ENCODE measurements around the gene KLHDC9.

Gene KLHDC9

DNA sequence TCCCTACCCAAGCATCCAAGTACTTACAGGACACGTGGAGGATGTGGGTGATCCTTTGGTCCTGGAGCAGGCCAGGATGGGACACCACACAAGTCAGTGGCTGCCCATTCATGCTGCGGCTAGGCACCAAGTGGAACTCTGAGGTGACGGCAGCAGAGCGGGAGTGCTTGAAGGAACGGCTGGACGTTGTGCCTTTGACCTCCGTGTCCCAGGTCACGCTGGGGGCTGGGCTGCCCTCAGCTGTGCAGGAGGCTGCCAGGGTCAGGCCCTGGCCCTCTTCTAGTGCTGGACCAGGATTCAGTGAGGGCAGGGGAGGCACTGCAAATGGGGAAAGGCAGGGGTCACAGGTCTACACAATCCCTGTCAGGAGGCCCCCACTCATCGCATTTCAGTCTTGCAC, 20.7 kb upstream of the KLHDC9 start:
- no peak for DNase-seq

DNA sequence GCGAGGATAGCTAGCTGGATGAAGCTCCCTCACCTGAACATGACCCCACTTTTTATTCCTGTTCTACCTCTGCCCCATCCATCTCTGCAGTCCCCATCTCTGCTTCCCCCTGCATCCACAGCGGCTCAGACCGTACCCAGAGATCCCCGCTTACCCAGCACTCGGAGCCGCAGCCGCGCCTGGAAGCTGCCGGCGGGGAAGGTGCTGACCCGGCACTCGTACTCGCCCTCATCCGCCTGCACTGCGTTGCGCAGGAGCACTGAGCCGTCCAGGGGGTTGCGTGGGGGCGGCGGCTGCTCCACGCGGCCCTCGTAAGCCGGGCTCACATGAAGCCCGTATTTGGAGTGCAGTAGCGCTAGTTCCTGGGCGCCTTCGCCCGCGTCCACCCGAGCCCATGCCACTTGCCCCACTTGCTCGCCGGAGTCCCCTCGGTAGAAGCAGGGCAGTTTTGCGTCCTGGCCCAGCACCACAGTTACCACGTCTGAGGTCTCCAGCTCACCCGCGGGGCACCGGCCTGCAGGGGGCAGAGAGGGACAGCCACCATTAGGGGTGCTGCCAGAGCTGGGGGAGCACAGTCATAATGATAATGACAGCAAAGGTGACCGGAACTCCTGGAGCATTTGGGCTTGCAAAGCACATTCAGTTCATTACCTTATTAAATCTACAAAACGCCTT, 18.6 kb upstream of the KLHDC9 start:
- no peak for DNase-seq

DNA sequence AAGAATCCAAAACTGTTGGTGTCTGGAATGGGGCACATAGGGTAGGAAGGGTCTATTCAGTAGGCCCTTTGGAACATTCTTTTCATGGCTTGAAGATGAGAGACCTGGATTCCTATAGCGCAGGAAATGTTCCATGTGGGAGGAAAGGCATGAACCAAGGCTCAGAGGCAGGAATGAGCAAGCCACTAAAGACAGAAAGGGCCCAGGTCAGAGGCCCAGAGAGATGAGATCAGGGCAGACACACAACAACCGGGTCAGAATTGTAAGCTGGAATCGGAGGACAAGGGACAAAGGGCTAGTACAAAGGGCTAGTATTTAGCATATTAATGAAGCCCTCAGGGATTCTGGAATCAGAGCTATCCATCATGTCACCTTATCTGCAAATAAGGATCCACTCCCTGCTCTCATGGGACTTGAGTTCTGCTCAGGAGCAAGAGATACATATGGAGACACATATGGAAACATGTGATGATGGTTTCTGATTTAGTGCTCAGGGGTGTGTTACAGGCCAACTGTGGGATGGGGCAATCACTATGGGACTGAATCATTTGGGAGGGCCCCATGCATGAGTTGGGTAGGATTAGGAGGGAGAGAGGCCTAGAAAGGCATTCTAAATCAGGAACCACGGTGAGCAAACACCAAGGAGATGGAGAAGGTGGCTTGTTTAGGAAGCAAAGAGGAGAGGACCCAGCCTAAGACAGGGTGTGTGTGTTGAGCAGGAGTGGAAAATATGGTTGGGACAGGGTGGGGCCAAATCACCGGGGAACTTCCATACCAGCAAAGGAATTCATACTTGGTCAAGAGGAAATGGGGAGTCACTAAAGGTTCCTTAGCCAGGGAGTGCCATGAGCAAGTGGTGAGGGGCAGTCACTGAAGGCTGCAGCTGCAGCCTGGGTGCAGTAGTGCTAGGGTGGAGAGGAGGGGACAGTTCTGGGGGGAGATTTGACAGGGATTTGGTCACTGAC, 17.4 kb upstream of the KLHDC9 start:
- no peak for DNase-seq

DNA sequence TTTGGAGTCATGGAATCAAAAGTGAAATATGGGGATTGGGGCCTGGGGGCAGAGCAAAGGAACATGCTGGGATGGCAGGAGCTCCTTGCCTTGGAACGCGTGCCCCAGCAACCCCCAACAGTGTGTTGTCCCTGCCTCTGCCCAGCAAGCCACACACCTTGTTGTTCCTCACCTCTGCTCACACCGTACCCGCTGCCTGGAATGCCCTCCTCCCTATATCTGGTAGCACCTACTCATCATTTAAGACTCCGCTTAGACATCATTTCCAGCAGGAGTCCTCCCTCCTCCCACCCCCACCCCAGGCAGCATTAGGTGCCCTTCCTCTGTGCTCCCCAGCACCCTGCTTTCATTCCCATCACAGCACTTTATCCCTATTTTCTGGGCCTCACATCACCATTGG, 16.6 kb upstream of the KLHDC9 start:
- no peak for DNase-seq

DNA sequence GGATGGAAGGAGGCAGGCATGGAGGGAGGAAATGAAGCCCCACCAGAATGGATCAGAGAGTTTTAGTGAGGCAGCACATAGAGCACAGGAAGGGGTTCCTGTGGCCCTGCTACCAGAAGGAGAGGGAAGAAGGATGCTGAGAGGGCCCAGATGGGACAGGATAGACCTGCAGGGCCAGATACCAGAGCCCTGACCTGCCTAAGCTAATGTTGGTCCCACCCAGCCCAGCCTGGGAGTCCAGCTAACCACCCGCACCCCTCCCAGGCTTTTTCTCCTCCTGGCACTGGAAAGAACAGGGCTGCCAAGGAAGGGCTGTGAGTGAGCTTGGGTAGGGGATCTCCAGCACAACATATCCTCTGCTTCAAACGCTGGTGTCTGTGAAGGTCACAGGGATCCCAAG, 15.7 kb upstream of the KLHDC9 start:
- no peak for DNase-seq

DNA sequence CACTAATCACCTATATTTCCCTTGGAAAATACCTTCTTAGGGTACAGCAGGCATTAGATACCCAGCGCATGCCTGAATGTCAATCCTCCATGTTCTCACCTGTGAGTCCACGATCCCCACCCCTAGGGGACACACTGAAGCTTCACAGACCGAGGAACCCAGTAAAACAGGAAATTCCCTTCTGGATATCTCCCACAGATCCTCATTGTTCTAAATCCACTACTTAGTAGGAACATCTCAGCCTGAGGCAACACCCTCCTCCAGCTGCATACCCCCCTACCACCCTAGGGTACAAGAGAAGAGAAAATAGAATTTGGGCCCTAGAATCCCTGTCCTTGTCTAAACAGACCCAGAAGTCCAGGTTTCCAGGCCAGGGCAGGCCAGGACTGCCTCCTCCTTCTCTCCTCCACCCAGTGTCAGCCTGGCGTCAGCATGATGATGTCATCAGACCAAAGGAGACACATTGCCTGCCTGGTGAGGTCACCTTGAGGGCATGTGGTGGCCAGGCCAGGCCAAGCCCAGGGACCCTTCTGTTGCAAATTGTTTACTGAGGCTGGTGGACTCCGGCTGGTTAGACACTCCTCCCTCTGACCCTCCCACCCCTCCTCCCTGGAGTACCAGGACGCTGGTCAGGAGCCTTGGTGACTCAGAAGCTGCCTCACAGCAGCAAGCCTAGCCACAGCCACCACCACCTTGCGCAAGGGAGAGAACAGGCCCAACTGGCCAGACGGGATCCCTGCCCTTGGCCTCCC, 15.0 kb upstream of the KLHDC9 start:
- no peak for DNase-seq

DNA sequence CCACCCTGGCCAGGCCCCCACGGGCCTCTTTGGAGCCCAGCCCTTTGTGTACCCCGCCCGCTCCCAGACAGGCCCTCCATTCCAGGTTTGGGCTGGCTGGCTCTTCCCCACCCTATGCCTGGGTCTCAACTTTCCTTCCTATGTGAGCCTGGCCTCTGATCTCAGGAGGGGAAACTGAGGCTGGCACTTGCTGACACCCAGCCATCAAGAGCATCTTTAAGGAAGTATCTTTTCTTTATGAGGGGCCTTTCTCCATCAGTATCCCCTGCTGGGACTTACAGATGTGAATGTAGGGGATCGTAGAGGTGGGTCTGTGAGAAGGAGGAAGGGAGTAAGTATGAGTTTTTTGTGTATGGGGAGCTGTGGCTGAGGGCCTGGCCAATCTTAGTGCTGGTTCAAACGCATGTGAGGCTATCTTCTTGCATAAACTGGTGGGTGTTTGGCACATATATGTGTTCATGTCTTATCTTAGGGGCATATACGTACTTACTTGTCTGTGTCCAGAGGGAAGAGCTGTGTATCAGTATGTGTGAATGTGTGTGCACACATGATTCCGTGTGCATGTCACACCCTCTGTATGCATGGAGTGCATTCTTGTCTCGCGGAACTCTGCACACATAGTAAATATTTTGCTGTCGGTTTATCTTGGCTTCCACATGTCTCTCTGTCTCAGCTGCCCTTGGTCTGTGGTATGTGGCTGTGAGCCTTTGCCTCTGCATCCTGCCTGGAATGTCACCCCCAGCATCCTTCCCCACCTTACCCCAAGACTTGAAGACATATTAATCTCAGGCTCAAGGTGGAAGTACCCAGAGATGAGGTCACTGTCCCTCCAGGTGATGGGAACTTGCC, 14.2 kb upstream of the KLHDC9 start:
- DNase-seq: no peak

DNA sequence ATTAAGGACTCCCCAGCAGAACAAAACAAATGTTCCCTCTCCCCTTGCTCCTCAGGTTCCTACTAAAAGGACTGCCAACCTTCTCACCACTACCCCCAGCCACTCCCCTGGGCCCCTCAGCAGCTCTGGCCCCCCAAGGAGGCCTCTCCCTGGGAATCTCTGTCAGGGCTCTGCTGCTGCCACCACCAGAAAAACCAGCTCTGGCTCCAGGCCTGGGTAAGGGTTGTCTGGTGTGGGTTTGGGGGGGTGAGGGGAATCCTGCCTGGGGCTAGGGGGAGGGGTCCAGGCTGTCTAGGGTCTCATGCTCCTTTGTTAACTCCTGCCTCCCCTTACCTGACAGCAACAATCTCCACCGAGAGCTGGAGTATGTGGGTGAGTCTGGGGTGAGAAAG, 13.6 kb upstream of the KLHDC9 start:
- DNase-seq: no peak

DNA sequence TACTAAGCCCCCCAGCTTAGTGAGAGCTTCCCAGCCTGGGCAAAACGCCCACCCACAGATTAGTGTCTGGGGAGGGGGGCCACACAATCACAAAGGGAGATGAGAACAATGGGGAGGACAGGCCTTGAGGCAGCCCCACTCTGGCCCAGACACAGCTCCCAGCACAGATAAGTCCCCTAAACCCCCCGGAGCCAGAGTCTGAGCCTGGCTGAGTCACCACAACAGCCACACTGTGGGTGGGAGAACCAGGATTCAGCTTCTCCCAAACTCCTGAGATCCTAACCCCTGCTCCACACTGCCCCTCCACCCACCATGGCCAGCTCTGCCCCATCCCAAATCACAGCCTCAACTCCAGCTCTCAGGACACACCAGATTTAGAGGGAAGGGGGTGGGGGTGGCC, 13.0 kb upstream of the KLHDC9 start:
- DNase-seq: no peak

DNA sequence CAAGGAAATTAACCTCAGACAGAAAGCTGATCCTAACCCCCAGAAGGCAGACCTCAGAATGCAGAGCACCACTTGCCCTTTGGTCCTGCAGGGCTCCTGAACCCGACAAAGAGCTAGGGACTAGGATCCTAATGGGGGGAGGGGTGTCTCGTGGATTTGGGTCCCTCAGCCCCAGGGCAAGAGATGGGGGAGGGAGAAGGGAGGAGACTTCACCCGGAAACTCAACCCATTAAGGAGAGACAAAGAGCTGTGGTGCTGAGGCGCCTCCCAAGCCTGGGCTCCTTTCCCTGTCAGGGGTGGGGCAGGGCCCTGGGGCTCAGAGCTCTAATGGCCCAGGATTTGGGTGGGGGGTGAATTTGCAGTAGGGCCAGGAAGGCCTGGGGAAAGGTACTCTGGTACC, 11.7 kb upstream of the KLHDC9 start:
- DNase-seq: no peak

DNA sequence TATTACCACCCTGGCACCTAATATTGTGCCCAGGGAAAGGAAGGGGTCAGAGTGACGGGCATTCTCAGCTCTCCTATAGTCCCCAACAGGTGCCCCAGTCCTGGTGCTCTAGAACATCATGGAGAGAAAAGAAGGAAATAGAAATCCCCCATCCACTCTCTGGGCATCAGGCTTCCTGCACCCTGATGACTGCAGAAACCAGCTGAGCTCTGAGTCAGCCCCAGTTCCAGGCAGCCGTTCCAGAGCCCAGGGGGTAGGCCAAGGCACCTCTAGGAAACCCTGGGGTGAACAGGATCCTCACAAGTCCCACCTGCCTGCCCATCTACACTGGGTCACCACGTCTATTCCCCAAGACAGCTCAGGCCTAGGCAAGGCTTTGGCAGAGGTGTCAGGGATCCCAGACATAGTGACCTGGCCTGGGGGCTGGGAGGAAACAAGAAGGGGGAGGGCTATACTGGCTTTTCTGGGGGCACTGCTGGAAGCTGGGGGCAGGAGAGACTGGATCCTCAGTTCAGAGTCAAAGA, 9.5 kb upstream of the KLHDC9 start:
- DNase-seq: no peak

DNA sequence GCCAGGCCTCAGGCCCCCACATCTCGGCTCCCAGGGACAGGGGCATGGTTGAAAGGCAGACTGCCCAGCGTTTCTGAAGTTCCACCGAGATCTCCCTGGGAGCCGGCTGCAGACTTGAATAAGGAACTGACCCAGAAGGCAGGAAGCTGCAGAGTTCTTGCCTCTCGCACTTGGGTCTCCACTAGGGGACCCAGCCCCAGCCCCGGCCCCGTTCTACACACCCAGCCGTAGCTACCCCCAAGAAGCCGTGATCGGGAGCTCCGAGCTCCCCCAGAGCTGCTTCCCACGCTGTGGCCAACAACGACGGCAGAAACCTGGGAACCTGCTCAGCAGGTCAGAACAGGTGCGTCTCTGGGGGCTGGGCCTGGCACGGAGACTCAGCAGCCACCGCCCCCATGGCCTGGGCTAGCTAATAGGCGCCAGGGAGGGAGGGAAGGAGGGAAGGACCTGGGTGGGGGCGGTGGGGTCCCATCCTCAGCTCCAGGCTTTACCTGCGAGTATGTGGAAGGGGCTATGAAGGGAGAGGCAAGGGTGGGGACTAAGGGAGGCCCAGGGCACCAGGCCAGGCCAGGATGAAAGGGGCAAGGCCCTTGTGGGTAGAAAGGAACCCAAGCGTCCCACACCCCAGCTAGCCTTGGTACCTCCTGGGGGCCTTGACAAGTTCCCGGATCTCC, 8.8 kb upstream of the KLHDC9 start, which contains the start of gene NECTIN4:
NECTIN4 (minus strand) TSS at position 308 of the 674 bp plus-strand sequence; CDS start at position 46, 262 bp downstream.
- DNase-seq: no peak

DNA sequence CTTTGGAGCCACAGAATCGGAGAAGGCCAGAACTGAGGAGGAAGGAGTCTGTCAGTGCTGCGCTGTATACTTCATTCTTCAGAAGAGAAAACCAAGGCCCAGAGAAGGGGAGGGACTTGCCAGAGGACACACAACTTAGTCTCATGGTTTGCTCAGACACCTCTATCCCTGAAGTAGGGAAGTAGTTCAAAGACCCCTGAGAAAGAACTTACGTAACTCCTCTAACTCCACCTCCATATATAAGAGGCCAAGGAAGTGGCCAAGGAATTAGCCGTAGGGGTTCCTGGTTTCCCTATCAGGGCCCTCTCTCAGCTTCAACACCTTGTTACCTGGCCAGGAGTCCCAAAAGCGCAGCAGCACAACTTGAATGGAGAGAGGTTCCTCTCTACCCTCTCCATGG, 8.2 kb upstream of the KLHDC9 start:
- DNase-seq: no peak

DNA sequence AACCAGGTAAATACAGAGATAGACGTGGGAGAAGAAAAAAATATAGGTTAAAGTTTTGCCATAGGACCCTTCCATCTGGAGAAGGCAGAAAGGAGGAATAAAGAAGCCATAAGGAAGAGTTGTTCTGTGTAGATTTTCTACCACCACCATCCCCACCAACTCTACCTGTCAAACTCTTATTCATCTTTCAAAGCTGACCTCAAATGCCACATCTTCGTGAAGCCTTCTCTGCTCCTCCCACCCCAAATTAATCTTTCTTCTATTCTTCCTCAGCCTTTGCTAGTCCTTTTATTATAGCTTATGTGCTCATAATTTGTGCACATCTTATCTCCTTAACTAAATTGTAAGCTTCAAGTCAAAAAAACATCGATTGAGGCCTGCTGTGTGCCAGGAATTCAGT, 7.5 kb upstream of the KLHDC9 start:
- no peak for DNase-seq

DNA sequence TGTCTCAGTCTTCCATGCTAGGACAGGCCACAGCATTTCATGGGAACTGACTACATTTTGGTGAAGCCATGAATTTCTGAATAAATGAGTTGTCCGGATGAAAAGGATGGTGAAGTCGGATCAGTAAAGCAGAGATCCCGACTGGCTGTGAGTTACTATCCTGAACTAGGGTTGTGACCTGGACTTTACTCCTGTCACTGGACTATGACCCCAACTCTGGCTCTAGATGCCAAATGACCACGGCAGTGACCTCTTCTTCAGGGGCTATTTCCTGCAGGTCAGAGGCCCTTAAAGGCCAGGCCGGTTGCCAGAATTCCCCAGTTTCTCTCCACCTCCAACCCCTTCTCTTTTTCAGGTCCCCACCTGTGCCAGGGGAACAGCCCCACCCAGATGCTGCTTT, 7.1 kb upstream of the KLHDC9 start:
- no peak for DNase-seq

DNA sequence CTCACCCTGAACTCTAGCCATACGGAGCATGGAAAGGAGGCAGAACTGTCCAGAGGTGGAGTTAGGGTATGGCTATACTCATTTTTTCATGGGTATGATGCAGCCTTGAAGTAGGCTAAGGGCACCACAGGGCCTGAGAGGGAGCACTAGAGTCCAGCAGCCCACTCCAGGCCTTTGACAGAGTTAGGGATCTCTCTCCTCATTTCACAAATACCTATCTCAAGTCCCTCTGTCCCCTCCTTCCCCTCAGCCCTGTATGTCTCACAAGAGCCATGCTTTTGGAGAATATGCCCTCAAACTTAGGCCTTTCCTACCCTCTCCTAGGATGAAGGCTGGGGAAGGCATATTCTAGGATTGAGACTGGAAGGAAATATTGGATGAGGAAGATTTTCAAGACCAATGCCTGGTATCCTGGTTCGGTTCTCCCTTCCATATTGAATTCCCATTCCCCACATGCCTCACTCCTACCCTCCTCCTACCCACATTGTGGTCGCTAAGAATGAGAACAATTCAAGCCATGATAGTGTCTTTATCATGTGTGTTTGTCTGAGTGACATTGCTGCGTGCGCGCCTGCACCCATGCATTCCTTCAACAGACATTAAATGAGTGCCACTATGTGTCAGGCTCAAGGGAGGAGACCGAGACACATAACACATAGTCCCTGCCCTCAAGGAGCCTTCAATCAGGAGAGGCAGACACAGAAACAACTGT, 6.2 kb upstream of the KLHDC9 start:
- no peak for DNase-seq

DNA sequence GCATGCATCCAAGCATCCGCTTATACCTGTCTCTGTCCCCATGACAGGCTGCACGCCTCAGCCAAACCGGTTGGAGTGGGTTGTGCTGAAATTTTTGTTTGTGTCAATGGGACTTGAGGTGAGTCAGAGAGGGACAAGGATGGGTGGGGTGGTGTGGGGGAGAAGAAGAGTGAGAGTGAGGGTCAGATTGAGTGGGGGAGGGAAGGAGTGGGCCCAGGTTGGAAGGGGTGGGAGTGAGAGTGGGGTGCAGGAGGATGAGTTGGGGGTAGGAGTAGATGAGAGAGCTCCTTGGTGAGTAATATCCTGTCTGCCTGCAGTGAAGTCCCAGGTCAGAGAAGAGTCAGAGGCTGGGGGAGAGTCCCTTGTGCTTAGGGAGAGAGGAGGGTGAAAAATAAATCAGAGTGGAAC, 5.5 kb upstream of the KLHDC9 start:
- DNase-seq: no peak

DNA sequence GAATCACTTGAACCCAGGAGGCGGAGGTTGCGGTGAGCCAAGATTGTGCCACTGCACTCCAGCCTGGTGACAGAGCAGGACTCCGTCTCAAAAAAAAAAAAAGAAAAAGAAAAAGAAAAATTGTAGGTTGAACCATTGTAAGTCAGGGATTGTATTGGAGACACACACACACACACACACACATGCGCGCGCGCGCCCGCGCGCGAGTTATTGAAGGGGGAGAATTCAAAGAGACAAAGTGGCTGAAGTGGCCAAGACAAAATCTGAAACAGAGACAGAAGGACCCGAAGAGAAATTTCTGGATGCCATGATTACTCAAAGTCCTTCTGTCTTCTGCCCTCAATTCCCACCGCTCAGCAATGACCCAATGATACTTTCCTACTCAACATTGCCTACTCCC, 3.7 kb upstream of the KLHDC9 start:
- no peak for DNase-seq

DNA sequence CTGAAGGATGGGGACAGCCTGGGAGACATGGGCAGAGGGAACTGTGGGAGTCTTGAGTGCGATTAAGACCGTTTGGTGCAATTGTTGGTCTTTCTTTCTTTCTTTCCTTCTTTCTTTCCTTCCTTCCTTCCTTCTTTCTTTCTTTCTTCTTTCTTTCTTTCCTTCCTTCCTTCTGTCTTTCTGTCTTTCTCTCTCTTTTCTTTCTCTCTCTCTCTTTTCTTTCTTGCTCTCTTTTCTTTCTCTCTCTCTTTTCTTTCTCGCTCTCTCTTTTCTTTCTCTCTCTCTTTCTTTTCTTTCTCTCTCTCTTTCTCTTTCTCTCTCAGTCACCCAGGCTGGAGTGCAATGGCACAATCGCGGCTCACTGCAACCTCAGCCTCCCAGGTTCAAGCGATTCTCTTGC, 2.9 kb upstream of the KLHDC9 start:
- no peak for DNase-seq

DNA sequence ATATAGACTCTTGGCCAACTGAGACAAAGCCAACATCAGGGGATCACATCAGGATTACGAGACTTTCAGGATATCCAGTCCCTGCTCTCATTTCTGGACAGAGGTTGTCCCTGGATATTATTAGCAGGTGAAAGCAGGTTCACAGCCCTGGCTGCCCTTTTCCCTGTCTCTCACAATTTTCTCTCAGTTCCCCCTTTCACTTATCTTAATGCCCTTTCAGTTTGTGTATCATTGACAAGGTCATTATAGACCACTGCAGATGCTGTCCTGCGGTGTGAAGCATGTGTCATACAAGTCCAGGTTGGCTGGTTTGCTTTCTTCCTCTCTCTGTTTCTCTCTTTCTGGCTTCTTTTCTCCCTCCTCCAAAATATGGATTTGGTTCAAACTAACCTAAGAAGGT, 2.1 kb upstream of the KLHDC9 start:
- DNase-seq: no peak

DNA sequence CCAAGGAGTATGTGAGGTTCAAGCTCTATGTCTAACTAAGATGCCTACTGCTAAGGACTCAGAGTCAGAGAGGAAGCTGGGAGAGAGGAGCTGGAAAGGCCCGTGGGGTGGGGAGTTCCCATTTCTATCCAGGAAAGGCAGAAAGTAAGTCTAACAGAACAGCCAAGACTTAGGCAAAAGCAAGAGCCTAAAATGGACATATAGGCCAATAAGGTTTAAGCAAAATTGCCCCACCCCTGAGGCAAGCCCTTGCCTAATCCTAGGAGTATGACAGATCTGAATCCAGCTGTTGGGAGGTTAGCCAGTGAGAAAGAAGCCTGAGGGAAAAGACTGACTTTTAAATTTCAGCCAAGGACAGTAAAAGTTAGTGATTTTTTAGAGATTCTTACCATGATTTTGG, 1.6 kb upstream of the KLHDC9 start:
- DNase-seq: no peak
